K562 (cell line): ENCODE results near the gene ECT2. TPM values are rescaled to one million over a fixed set of nuclear protein-coding genes. Genes with fewer than 3 reads are reported as not detected.

ENCODE experiments used
- CBX3 ChIP-seq, 2 experiments: IDR thresholded peaks; 1 replicate in 1 of 2; 2 replicates in 1 of 2; pipeline ENCODE4 v1.6.1; 2012; ENCODE audit warnings: inconsistent platforms in 2 of 2, low read length in 2 of 2, borderline replicate concordance in 1 of 2, control low read depth in 1 of 2
- CHAMP1 ChIP-seq: fragments of 450-650 bp; IDR thresholded peaks from 2 replicates; pipeline ENCODE4 v1.6.1; 2016; ENCODE audit warnings: mild to moderate bottlenecking
- DEAF1 ChIP-seq: fragments of 450-650 bp; formaldehyde crosslinking; IDR thresholded peaks from 2 replicates; pipeline ENCODE4 v1.4.0; 2020; ENCODE audit warnings: mild to moderate bottlenecking, moderate library complexity
- E2F1 ChIP-seq: sonication (generic); formaldehyde crosslinking; IDR thresholded peaks from 2 replicates; pipeline ENCODE4 v1.8.1; 2023; ENCODE audit warnings: mild to moderate bottlenecking, missing genetic modification reagents, moderate library complexity
- GABPA ChIP-seq: fragments of 200-800 bp; sonication (Bioruptor generic); conservative IDR thresholded peaks from 2 replicates; pipeline ENCODE4 v1.6.1; 2016; ENCODE audit warnings: low read depth, missing genetic modification characterization, missing compliant biosample characterization
- JUND ChIP-seq, 2 experiments: IDR thresholded peaks; 2 replicates in 1 of 2; 3 replicates in 1 of 2; pipeline ENCODE4 v1.6.1; 2011; ENCODE audit warnings: borderline replicate concordance in 2 of 2, low read depth in 2 of 2, low read length in 2 of 2, improper control_type of control experiment in 1 of 2, missing biosample characterization in 1 of 2, missing genetic modification characterization in 1 of 2, missing genetic modification reagents in 1 of 2
- NKRF ChIP-seq: fragments of 450-650 bp; IDR thresholded peaks from 2 replicates; pipeline ENCODE4 v1.6.1; 2016; ENCODE audit warnings: borderline replicate concordance
- PKNOX1 ChIP-seq: fragments of 450-650 bp; IDR thresholded peaks from 2 replicates; pipeline ENCODE4 v1.6.1; 2016
- RB1 ChIP-seq: fragments of 450-650 bp; IDR thresholded peaks from 2 replicates; pipeline ENCODE4 v1.6.1; 2017; ENCODE audit warnings: low read depth, mild to moderate bottlenecking
- SNRNP70 ChIP-seq: fragments of 200-400 bp; formaldehyde crosslinking; optimal IDR thresholded peaks from 2 replicates; pipeline ENCODE3; 2017; ENCODE audit warnings: low read depth, low read length
- UBTF ChIP-seq, 2 experiments: IDR thresholded peaks; 2 replicates each; pipeline ENCODE4 v1.6.1; 2012; ENCODE audit warnings: improper control_type of control experiment in 2 of 2, low read depth in 2 of 2, low read length in 2 of 2, borderline replicate concordance in 1 of 2
- ZNF217 ChIP-seq: sonication (generic); formaldehyde crosslinking; IDR thresholded peaks from 2 replicates; pipeline ENCODE4 v1.8.0; 2022; ENCODE audit warnings: mild to moderate bottlenecking, missing genetic modification reagents
- ZNF507 ChIP-seq: conservative IDR thresholded peaks from 2 replicates; pipeline ENCODE4 v1.6.1; 2017; ENCODE audit warnings: missing genetic modification characterization, missing compliant biosample characterization
- ZNF830 ChIP-seq: fragments of 250-450 bp; sonication (Bioruptor Pico); IDR thresholded peaks from 2 replicates; pipeline ENCODE4 v1.5.0; 2021; ENCODE audit warnings: mild to moderate bottlenecking
- polyA plus RNA-seq, 8 experiments: library from polyadenylated mRNA; depleted of rRNA in 4 of 8; stranded (reverse) in 5 of 8; unstranded in 3 of 8; fragments of >200 nt; fragmentation: Nextera tagmentation in 2 of 8; fragmentation: Illumina TruSeq in 1 of 8; extraction: Ambion mirVana in 2 of 8; extraction: Trizol in 1 of 8; gene quantifications; 2 replicates each; pipeline versions ENCODE4 v1.2.1 to v1.2.3, GENCODE V29; 2011 to 2014; ENCODE audit warnings: inconsistent platforms in 1 of 8, missing spikeins in 1 of 8
- total RNA-seq, 7 experiments: library from RNA; depleted of rRNA in 6 of 7; stranded (reverse); fragments of >200 nt in 6 of 7; fragmentation: Illumina TruSeq in 2 of 7; extraction: Trizol in 2 of 7; gene quantifications; 2 replicates each; pipeline versions ENCODE4 v1.2.1 to v1.2.3, GENCODE V29; 2011 to 2021; ENCODE audit warnings: low replicate concordance in 1 of 7

Gene ECT2
- total and polyA plus RNA-seq, 9 of the 15 experiments (the other 6 are each of a cell fraction or from before 2014, with no cell fraction given) = 19.0 to 53.0 (median 36.5) TPM

- TF ChIP-seq UBTF (IDR thresholded peaks at IDR 0.05; ENCODE audit: borderline replicate concordance in 1 of 2, low read depth in 2 of 2, low read length in 2 of 2) (peak; percentile 8 to 31; a peak in 1 of 4 replicates), NKRF (peak; percentile 70; the same call in 1 of the 2 replicates), E2F1 (CRISPR knock-in tag) (no peak), RB1 (0 out of 2 replicates have a peak, but pooled peaks have one; percentile 38), JUND (IDR thresholded peaks at IDR 0.05; ENCODE audit: borderline replicate concordance, low read depth, low read length) (peak; percentile 47; the same call in 1 of the 2 replicates), JUND (tag; IDR thresholded peaks at IDR 0.05; ENCODE audit: borderline replicate concordance, low read depth, low read length) (peak; percentile 47; the same call in 2 of the 3 replicates), PKNOX1 (peak; percentile 61), DEAF1 (CRISPR knock-in tag) (peak; percentile 37; the same call in 1 of the 2 replicates), CBX3 (IDR thresholded peaks at IDR 0.05; ENCODE audit: borderline replicate concordance in 1 of 2, low read length in 2 of 2) (peak in 1 of 2 experiments; percentile 60; a peak in 1 of 3 replicates), ZNF507 (tag) (no peak), ZNF217 (CRISPR knock-in tag) (no peak), CHAMP1 (0 out of 2 replicates have a peak, but pooled peaks have one; percentile 26), GABPA (tag) (peak; percentile 81), SNRNP70 (no peak), ZNF830 (CRISPR knock-in tag) (no peak)
Measured at GRCh38 chr3:172710664-172711453, 39.7 kb upstream of the ECT2 start, which contains the start of gene NCEH1 (continued).
